Measurements from ENCODE around the gene ZNF655. TPM values are rescaled to one million over a fixed set of nuclear protein-coding genes. Genes with fewer than 3 reads are reported as not detected.

Gene ZNF655
- total and polyA plus RNA-seq, 2 of the 4 experiments (the other 2 are of a cell fraction), result 49.6 to 54.7 TPM

- CTCF ChIA-PET, result no interaction called here
- no peak for DNase-seq
- Histone ChIP-seq H3K9me1 (ENCODE audit: insufficient read depth, low read length) (peaks cover 4% of the 10 kb centered on the region; the same call in 1 of the 2 replicates), H3K4me2 (ENCODE audit: low read depth, low read length) (no peak overlapping the region), H2AFZ (replicated peaks; ENCODE audit: low read length, poor library complexity) (no peak overlapping the region), H3K27me3 (ENCODE audit: control insufficient read depth, insufficient read depth, low read length) (no peaks in the 10 kb centered on the region), H3K18ac (ENCODE audit: low read depth, low read length) (no peak overlapping the region), H3K4me1 (ENCODE audit: control insufficient read depth, insufficient read depth, low read length) (no peaks in the 10 kb centered on the region), H3K14ac (replicated peaks; ENCODE audit: low read depth, low read length) (no peak overlapping the region), H3K36me3 (ENCODE audit: control insufficient read depth, insufficient read depth, low read length) (peaks cover 39% of the 10 kb centered on the region), H3K56ac (ENCODE audit: extremely low read depth, insufficient read depth, low read length) (no peak overlapping the region), H2AK9ac (replicated peaks; ENCODE audit: low read depth, low read length, poor library complexity) (no peak overlapping the region), H2BK15ac (ENCODE audit: low read depth, low read length) (no peak overlapping the region), H4K8ac (ENCODE audit: low read depth in 2 of 2, low read length in 2 of 2) (no peak overlapping the region), H3K27ac (ENCODE audit: insufficient read depth, low read length) (no peak overlapping the region), H3K23ac (ENCODE audit: low read depth, low read length) (no peak overlapping the region), H2BK20ac (ENCODE audit: low read depth, low read length) (no peak overlapping the region), H3K9ac (ENCODE audit: low read depth, low read length) (no peak overlapping the region), H3K4me3 (ENCODE audit: insufficient read depth, low read depth, low read length) (no peak overlapping the region), H4K5ac (ENCODE audit: low read depth, low read length) (no peak overlapping the region), H2BK120ac (ENCODE audit: low read depth, low read length) (no peak overlapping the region), H2AK5ac (ENCODE audit: low read depth, low read length) (no peak overlapping the region), H3K79me1 (ENCODE audit: low read depth in 1 of 2, low read length in 2 of 2) (peaks cover 5 to 19% of the 10 kb centered on the region in 2 experiments), H3K4ac (ENCODE audit: low read depth, low read length) (no peak overlapping the region), H3K9me3 (ENCODE audit: control insufficient read depth, insufficient read depth, low read length) (peaks cover 2% of the 10 kb centered on the region; the same call in 1 of the 2 replicates), H4K91ac (ENCODE audit: insufficient read depth, low read depth, low read length) (no peak overlapping the region), H2BK5ac (ENCODE audit: low read depth, low read length, poor library complexity, severe bottlenecking) (no peak overlapping the region), H4K20me1 (ENCODE audit: insufficient read depth, low read length) (no peaks in the 10 kb centered on the region)
- intact Hi-C loops (cut with micrococcal nuclease), result no loop called here
- dilution Hi-C loops (cut with HindIII; ENCODE audit: low sequenced_read_pairs, unreplicated experiment), result no loop called here
- no TSS peak for BruUV-seq (replicated peaks)
- POLR2A ChIA-PET (ENCODE audit: unreplicated experiment), result interaction anchor here (0.6 kb wide), 1 partner anchor 16 kb away, joined by 3 read pairs; no protein-coding TSS in a partner anchor
- TF ChIP-seq SMC3 (IDR thresholded peaks at IDR 0.05; ENCODE audit: low read depth, low read length), result no peak
- no peak for TF ChIP-seq RFX5 (IDR thresholded peaks at IDR 0.05; ENCODE audit: low read depth, low read length)
- no peak for TF ChIP-seq NFE2L2 (IDR thresholded peaks at IDR 0.05; ENCODE audit: low read depth, low read length)
- TF ChIP-seq, protein P1, sequence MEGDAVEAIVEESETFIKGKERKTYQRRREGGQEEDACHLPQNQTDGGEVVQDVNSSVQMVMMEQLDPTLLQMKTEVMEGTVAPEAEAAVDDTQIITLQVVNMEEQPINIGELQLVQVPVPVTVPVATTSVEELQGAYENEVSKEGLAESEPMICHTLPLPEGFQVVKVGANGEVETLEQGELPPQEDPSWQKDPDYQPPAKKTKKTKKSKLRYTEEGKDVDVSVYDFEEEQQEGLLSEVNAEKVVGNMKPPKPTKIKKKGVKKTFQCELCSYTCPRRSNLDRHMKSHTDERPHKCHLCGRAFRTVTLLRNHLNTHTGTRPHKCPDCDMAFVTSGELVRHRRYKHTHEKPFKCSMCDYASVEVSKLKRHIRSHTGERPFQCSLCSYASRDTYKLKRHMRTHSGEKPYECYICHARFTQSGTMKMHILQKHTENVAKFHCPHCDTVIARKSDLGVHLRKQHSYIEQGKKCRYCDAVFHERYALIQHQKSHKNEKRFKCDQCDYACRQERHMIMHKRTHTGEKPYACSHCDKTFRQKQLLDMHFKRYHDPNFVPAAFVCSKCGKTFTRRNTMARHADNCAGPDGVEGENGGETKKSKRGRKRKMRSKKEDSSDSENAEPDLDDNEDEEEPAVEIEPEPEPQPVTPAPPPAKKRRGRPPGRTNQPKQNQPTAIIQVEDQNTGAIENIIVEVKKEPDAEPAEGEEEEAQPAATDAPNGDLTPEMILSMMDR (conservative IDR thresholded peaks at IDR 0.05; ENCODE audit: low read depth, low read length), result no peak
- no peak for TF ChIP-seq MAFK (IDR thresholded peaks at IDR 0.05; ENCODE audit: low read depth, low read length)
- no peak for TF ChIP-seq RAD21 (IDR thresholded peaks at IDR 0.05; ENCODE audit: low read length)
- TF ChIP-seq, protein P2, sequence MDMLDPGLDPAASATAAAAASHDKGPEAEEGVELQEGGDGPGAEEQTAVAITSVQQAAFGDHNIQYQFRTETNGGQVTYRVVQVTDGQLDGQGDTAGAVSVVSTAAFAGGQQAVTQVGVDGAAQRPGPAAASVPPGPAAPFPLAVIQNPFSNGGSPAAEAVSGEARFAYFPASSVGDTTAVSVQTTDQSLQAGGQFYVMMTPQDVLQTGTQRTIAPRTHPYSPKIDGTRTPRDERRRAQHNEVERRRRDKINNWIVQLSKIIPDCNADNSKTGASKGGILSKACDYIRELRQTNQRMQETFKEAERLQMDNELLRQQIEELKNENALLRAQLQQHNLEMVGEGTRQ (IDR thresholded peaks at IDR 0.05; ENCODE audit: low read depth, low read length), result no peak
- TF ChIP-seq BHLHE40 (IDR thresholded peaks at IDR 0.05; ENCODE audit: low read depth, low read length), result no peak
- TF ChIP-seq MAZ (IDR thresholded peaks at IDR 0.05; ENCODE audit: borderline replicate concordance, low read depth, low read length), result no peak
- TF ChIP-seq POLR2A (IDR thresholded peaks at IDR 0.05; ENCODE audit: low read depth, low read length), result no peak
- no peak for TF ChIP-seq MXI1 (IDR thresholded peaks at IDR 0.05; ENCODE audit: borderline replicate concordance, low read depth, low read length)
- no peak for TF ChIP-seq RCOR1 (IDR thresholded peaks at IDR 0.05; ENCODE audit: insufficient replicate concordance, low read length)
- TF ChIP-seq, protein P3, sequence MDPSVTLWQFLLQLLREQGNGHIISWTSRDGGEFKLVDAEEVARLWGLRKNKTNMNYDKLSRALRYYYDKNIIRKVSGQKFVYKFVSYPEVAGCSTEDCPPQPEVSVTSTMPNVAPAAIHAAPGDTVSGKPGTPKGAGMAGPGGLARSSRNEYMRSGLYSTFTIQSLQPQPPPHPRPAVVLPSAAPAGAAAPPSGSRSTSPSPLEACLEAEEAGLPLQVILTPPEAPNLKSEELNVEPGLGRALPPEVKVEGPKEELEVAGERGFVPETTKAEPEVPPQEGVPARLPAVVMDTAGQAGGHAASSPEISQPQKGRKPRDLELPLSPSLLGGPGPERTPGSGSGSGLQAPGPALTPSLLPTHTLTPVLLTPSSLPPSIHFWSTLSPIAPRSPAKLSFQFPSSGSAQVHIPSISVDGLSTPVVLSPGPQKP (IDR thresholded peaks at IDR 0.05; ENCODE audit: borderline replicate concordance, low read depth, low read length), result no peak
- no peak for TF ChIP-seq CEBPB (IDR thresholded peaks at IDR 0.05; ENCODE audit: low read depth, low read length)
- no peak for TF ChIP-seq CHD1 (IDR thresholded peaks at IDR 0.05; ENCODE audit: low read depth, low read length)
- TF ChIP-seq FOS (IDR thresholded peaks at IDR 0.05; ENCODE audit: low read depth, low read length), result no peak
- in situ Hi-C loops (cut with MboI; ENCODE audit: low sequenced_read_pairs), result no loop called here
- ATAC-seq (ENCODE audit: low read depth), result no peak
- no CpG with 5 or more reads among the region's 3 CpGs for WGBS, 2 experiments (ENCODE audit: extremely low coverage in 2 of 2, insufficient read length in 1 of 2)
Measured at GRCh38 chr7:99521399-99521798, 37.0 kb upstream of the ZNF655 start.

All from IMR-90 (cell line).